ENCODE data around the gene PRKAR1B.

Gene PRKAR1B

GRCh38 chr7:721619-722248, 5.3 kb downstream of the PRKAR1B start:
- DNase-seq, result no peak

GRCh38 chr7:716636-717035, 10.4 kb downstream of the PRKAR1B start:
- no peak for DNase-seq

DNA sequence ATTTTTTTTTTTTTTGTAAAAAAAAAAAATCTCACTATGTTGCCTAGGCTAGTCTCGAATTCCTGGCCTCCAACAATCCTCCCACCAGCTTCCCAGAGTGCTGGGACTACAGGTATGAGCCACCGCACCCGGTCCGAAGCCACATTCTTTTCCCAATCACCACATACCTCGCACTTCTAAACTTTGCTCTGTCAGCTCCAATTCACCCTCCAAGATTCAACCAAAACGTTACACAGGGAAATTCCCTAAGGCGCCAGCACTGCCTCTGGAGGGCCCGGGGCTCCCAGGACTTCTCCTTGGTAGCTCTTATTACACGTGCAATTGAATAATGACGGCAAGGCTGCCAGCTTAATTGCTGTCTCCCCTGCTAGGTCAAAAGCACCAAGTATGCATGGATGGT, 10.9 kb downstream of the PRKAR1B start:
- no peak for DNase-seq

DNA sequence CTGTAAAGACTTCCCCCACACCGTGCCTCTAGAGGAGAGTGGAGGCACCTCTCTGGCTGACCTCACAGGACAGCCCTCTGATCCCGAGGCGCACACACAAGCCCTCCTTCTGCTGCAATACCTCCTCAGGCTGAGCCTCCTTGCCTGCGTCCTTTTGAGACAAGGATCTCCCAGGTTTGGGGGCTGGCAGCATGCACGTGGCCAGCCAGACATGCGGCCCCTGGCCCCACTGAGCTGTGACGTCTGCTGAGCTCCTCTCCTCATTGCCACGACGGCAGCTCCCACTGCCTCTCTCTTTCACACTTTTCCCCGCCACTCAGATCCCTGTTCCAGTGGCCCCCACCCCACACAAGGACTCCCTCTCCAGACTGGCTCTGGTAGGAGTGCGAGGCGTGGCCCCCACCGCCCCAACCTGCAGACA, 12.8 kb downstream of the PRKAR1B start:
- no peak for DNase-seq

- no peak for DNase-seq
Observed at GRCh38 chr7:713488-714230, 13.4 kb downstream of the PRKAR1B start.

GRCh38 chr7:713139-713457, 14.0 kb downstream of the PRKAR1B start:
- DNase-seq, result no peak

DNA sequence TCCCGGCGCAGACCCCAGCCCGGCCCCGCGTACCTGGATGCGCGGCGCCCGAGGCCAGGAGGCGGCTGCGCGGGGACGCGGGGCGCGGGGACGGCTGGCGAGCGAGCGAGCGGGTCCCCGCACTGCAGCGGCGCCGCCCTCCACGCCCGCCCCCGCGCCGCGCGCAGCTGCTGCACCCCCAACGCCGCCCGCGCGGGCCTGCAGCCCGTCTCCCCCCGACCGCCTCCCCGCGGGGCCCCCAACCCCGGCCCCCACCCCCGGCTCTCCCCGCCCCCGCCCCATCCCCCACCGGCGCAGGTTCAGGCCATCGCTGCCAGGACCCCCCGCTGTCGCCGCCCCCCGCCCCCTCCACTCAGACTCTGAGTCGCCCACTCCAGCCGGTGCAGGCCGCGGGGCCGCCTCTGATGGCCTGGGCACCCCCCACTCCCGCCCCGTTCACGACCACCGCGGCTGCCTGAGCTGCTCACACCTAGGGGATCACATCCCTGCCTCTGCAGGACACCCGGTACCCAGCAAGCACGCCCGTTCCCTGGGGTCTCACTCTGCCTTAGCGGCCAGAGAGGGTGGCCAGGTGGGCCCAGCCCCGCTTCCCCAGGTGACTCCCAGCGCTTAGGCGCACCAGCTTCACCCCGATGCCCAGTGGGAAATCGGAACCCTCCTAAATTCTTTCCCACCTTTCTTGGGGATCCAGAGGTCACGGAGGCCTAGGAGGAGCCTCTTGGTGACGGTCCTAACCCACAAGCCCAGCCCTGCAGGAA, 14.5 kb downstream of the PRKAR1B start:
- DNase-seq, result peak; percentile 46

GRCh38 chr7:711922-712380, 15.1 kb downstream of the PRKAR1B start:
- peak; percentile 49 for DNase-seq

DNA sequence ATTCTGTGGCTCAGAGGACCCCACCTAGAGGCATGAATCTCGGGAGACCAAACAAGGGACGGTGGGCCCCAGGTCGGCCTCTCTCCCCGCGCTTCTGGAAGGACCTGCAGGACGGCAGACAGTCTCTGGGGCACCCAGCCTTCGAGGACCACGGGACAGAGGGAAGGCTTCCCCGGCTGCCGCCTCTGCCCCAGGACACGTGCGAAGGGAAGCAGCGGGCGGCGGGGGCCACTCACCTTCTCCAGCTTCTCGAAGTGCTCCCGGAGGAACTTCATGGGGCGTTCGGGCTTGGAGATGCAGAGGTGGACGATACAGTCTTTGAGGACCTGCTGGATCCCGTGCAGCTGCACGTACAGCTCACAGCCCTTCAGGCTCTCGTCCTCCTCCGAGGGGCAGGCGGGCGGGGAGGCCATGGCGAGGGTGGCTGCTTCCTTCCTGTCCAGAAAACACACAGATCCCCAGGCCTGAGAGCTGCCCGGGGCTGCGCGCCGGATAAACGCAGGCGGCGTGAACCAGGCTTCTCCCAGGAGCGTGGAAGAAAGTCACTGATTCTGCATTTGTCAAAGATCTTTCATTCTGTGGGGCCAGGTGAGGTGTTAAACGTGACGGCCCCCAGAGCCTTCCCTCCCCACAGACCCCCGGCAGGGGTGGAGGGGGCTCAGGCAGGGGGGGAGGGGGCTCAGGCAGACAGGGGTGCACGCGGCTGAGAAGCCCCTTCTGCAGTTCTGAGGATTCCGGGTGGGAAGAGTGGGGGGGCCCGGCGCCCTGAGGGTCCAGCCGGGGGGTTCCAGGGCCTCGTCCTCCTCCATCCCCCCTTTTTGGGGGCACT, 15.8 kb downstream of the PRKAR1B start:
- DNase-seq, result no peak

DNA sequence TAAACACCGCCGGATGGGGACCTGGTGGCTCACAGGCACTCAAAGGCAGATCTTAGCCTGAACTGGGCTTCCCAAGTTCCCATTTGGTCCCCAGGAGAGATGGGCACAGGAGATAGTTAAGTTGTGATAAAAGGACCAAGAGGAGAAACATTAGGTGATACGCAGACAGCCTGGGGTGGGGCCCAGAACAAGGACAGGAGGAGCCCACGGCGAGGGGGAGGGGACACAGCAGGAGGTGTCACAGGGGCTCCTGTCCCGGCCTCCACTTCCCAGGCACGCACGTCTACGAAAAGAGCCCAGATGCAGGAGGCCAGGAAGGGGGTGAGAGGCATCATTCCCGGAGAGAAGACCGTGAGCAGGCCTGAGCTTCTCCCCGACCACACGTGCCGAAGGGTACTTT, 16.9 kb downstream of the PRKAR1B start:
- DNase-seq, result no peak

DNA sequence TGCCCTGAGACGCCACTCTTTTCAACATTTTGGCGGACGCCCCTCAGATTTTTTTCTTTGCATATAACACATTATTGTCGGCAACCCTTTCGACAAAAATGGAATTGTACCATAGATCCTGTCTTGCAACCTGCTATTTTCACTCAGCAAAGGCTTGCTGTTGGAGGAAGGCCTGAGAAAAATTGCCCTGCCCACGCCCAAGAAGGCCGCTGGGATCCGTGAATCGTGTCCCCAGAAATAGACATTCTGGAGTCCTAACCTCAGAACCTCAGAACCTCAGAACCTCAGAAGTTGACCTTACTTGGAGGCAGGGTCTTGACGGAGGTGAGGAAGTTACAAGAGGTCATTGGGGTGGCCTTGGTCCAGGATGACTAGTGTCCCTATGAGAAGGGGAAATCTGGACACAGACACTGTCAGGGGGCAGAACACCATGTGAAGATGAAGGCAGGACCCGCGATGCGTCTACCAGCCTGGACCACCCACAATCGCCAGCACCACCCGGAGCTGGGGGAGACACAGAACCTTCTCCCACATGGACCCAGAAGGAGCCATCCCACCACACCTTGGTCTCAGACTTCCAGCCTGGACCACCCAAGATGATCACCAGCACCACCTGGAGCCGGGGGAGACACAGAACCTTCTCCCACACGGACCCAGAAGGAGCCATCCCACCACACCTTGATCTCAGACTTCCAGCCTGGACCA, 19.6 kb downstream of the PRKAR1B start:
- DNase-seq, result no peak

DNA sequence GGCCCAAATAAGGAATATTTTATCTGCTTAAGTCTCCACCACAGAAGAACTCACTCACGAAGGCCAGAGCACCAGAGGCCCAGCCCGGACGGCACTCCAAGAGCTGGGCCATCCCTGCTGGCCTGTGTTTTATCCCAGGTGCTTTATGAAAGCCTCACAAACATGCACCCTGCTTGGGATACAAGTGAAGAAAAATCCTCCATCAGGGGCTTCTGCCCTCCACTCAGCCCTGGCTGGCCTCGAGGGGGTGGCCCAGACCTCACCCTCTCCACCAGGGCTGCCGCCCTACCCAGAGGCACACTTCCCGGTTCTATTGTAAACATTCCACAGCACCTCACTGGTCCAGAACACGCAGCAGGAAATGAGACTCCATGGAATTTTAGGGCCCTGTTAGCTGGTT, 20.4 kb downstream of the PRKAR1B start:
- no peak for DNase-seq

GRCh38 chr7:703049-703448, 24.0 kb downstream of the PRKAR1B start:
- DNase-seq, result no peak

GRCh38 chr7:701086-701671, 25.9 kb downstream of the PRKAR1B start:
- no peak for DNase-seq

GRCh38 chr7:699476-700170, 27.5 kb downstream of the PRKAR1B start:
- DNase-seq, result no peak

DNA sequence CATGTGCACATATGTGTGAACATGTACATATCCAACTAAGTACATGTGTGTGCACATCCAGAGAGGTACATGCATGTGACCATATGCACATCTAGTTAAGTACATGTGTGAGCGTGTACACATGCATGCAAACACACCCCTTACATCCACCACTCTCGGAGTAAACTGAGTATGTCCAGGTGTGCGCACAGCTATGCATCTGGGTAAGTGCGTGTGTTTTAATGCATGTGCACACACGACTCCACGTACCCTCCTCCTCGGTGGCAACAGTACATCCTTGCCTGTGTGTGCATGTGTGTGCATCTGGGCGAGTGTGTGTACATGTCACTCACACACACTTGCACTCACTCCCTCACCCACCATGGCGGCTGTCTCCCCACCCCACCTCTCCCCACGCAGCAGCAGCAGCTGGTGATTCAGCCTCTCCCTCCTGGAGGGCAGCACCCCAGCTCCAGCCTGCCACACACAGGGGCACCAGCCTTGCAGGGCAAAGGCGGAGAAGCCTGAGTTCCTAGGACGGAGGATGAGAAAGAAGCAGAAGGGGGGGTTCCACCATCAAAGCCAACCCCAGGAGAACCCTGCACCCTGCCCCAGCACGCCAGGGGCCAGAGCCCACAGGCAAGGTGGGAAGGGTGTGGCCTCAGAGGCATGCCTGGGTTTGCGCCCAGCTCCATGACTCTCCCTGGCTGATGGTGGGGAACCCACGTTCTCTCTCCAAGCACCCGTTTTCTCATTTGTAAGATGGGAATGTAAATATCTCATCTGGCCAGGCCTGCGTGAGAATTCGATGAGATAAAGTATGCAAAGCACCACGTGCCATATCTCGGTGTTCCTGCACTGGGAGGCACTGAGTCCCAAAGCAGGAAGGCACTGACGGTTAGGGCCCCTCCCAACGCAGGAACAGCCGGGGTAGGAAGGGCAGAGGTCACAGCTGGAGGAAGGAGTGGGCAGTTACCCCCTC, 28.3 kb downstream of the PRKAR1B start:
- DNase-seq, result no peak

DNA sequence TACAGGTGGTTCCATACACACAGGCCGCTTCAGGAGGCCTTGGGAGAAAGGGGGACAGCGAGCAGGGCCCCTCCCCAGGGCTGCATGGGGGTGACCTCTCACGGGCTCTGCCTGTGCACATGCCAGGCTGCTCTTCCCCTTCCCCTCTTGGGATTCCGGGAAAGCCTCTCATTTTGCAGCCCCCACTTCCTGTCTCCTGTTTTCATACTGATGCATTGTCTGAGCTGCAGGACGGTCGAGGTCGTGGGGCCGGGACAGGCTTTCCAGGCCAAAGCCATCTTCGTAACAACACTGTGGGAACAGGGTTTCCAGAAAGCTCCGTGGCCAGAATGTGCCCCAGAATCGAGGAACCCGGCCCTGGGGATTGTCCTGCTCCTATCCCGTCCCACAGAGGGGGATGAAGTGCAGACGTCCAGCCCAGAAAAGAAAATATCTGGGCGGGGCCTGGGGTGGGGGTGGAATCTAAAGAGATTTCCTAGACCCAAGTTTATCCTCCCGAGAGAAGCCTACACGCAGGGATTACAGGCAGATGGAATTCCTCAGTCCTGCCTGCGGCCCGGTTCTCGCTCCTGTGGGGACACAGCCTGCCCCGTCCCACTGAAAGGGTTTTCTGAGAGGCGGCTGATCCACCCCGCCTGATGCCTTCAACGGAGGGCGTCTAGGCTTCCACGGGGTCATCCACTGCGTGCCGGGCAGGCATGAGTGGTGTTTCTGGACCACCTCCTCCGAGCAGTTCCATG, 30.1 kb downstream of the PRKAR1B start:
- no peak for DNase-seq

GRCh38 chr7:696426-696811, 30.7 kb downstream of the PRKAR1B start:
- no peak for DNase-seq

GRCh38 chr7:693280-693679, 33.8 kb downstream of the PRKAR1B start:
- no peak for DNase-seq

Measured in CD4-positive, alpha-beta T cell treated with Interleukin-17A for 4 hours (primary cell).